ENCODE data around the gene SCRT2.

DNA sequence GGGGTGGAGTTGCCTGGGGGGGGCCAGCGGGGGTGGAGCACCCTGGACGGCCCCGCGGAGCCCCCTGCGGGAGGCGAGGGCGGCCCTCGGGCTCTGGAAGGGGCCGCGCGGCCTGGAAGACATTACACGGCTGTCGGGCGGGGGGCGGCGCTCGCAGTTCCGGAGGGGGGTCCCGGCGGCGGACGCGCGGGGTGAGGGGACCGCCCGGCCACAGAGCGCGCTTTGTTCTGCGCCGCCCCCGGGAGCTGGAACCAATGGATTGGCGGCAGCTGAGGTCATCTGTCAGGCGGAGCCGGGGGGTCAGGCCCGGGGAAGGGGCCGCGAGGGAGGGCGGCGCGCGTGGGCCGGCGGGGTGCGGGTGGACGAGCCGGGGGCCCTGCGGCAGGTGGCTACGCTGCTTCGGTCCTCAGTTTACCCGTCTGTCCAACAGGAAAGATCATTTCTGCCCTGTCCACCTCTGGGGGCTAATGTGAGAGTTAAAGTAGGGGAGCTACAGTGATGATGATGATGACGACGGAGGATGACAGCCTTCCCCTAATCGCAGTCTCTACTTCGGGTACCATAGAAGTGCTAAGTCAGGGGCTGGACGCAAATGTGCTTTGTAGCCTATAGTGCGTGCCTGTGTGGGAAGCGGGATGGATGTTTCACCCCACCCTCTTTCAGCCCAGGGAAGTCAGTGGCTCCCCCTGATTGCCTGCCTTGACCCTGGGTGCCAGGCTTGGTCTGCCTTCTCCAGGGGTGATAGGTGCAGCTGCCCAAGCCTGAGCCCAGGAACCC lies 33.0 kb downstream of the SCRT2 start:
- TF ChIP-seq, protein P1, sequence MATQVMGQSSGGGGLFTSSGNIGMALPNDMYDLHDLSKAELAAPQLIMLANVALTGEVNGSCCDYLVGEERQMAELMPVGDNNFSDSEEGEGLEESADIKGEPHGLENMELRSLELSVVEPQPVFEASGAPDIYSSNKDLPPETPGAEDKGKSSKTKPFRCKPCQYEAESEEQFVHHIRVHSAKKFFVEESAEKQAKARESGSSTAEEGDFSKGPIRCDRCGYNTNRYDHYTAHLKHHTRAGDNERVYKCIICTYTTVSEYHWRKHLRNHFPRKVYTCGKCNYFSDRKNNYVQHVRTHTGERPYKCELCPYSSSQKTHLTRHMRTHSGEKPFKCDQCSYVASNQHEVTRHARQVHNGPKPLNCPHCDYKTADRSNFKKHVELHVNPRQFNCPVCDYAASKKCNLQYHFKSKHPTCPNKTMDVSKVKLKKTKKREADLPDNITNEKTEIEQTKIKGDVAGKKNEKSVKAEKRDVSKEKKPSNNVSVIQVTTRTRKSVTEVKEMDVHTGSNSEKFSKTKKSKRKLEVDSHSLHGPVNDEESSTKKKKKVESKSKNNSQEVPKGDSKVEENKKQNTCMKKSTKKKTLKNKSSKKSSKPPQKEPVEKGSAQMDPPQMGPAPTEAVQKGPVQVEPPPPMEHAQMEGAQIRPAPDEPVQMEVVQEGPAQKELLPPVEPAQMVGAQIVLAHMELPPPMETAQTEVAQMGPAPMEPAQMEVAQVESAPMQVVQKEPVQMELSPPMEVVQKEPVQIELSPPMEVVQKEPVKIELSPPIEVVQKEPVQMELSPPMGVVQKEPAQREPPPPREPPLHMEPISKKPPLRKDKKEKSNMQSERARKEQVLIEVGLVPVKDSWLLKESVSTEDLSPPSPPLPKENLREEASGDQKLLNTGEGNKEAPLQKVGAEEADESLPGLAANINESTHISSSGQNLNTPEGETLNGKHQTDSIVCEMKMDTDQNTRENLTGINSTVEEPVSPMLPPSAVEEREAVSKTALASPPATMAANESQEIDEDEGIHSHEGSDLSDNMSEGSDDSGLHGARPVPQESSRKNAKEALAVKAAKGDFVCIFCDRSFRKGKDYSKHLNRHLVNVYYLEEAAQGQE (IDR thresholded peaks at IDR 0.05; ENCODE audit: insufficient replicate concordance, low read depth): no peak
- TF ChIP-seq, protein P2, sequence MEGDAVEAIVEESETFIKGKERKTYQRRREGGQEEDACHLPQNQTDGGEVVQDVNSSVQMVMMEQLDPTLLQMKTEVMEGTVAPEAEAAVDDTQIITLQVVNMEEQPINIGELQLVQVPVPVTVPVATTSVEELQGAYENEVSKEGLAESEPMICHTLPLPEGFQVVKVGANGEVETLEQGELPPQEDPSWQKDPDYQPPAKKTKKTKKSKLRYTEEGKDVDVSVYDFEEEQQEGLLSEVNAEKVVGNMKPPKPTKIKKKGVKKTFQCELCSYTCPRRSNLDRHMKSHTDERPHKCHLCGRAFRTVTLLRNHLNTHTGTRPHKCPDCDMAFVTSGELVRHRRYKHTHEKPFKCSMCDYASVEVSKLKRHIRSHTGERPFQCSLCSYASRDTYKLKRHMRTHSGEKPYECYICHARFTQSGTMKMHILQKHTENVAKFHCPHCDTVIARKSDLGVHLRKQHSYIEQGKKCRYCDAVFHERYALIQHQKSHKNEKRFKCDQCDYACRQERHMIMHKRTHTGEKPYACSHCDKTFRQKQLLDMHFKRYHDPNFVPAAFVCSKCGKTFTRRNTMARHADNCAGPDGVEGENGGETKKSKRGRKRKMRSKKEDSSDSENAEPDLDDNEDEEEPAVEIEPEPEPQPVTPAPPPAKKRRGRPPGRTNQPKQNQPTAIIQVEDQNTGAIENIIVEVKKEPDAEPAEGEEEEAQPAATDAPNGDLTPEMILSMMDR (IDR thresholded peaks at IDR 0.05; ENCODE audit: insufficient read depth, low read length): no peak
- TF ChIP-seq POLR2AphosphoS5 (IDR thresholded peaks at IDR 0.05; ENCODE audit: low read depth) (no peak), SPI1 (IDR thresholded peaks at IDR 0.05; ENCODE audit: borderline replicate concordance, low read depth) (no peak)

Measured in HL-60 (cell line).